Measurements from ENCODE around the gene CYP4A22. TPM values are rescaled to one million over a fixed set of nuclear protein-coding genes. Genes with fewer than 3 reads are reported as not detected.

The CYP4A22 gene
- total and polyA plus RNA-seq, 9 of the 15 experiments (the other 6 are each of a cell fraction or from before 2014, with no cell fraction given) = 0.07 TPM; not detected in 8

DNA sequence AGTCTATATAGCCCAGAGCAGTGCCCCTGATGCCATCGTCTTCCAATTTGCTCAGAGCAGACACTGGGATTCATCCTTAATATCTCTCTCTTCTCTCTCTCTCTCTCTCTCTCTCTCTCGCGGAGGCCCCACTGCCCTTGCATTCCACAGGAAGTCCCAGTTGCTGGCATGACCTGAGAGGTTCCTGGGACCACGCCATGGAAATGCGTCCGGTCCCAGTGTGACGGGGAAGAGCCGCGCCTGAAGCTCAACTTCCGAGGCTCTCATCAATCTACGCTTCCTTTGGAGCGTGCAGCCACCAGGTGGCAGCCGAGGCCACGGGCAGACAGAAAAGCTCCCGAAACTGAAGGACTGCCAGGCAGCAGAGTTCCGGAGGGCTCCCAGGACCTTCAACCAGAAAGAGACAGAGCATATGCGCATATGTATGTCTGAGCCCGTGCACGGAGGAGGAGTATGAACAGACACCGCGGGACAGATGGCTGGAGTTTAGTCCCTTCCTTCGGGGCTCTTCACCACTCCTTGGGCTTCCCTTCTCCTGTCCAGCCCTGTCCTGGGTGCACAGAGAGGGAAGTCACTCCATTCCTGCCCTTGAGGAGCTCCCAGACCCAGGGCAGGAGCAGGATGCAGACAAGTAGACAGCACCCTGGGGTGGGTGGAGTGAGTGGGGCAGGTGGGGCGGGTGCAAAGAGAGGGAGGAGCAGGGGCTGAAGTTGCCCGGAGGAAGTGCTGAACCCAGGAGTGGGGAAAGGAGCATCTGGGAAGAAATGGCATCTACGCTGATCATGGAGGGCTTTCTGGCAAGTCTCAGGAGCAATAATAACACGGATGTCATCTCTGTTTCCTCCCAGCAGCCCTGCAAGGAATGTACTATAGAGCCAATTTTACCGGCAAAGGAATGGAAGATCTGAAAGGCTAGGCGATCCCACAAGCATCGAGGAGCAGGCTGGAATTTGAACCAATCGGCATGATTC is 42.1 kb downstream of the CYP4A22 start (continued):
- TF ChIP-seq RUNX1 (IDR thresholded peaks at IDR 0.05; ENCODE audit: low read depth) = 0 out of 2 replicates have a peak, but pooled peaks have one; percentile 36
- TF ChIP-seq, protein P1, sequence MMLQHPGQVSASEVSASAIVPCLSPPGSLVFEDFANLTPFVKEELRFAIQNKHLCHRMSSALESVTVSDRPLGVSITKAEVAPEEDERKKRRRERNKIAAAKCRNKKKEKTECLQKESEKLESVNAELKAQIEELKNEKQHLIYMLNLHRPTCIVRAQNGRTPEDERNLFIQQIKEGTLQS (IDR thresholded peaks at IDR 0.05) = no peak
- TF ChIP-seq, protein P1 (CRISPR knock-in tag; conservative IDR thresholded peaks at IDR 0.05) = peak; percentile 74; the same call in 1 of the 2 replicates
- TF ChIP-seq, protein P2, sequence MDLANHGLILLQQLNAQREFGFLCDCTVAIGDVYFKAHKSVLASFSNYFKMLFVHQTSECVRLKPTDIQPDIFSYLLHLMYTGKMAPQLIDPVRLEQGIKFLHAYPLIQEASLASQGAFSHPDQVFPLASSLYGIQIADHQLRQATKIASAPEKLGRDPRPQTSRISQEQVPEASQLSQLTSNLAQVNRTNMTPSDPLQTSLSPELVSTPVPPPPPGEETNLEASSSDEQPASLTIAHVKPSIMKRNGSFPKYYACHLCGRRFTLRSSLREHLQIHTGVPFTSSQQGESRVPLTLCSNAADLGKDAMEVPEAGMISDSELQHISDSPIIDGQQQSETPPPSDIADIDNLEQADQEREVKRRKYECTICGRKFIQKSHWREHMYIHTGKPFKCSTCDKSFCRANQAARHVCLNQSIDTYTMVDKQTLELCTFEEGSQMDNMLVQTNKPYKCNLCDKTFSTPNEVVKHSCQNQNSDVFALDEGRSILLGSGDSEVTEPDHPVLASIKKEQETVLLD (IDR thresholded peaks at IDR 0.05) = 0 out of 2 replicates have a peak, but pooled peaks have one; percentile 38
- peak; percentile 98 for TF ChIP-seq XRCC5 (IDR thresholded peaks at IDR 0.05; ENCODE audit: low read depth, low read length)
- TF ChIP-seq TBL1XR1 (IDR thresholded peaks at IDR 0.05; ENCODE audit: low read length in 2 of 2) = peak in 1 of 2 experiments; percentile 96; a peak in 2 of 4 replicates
- TF ChIP-seq, protein P3, sequence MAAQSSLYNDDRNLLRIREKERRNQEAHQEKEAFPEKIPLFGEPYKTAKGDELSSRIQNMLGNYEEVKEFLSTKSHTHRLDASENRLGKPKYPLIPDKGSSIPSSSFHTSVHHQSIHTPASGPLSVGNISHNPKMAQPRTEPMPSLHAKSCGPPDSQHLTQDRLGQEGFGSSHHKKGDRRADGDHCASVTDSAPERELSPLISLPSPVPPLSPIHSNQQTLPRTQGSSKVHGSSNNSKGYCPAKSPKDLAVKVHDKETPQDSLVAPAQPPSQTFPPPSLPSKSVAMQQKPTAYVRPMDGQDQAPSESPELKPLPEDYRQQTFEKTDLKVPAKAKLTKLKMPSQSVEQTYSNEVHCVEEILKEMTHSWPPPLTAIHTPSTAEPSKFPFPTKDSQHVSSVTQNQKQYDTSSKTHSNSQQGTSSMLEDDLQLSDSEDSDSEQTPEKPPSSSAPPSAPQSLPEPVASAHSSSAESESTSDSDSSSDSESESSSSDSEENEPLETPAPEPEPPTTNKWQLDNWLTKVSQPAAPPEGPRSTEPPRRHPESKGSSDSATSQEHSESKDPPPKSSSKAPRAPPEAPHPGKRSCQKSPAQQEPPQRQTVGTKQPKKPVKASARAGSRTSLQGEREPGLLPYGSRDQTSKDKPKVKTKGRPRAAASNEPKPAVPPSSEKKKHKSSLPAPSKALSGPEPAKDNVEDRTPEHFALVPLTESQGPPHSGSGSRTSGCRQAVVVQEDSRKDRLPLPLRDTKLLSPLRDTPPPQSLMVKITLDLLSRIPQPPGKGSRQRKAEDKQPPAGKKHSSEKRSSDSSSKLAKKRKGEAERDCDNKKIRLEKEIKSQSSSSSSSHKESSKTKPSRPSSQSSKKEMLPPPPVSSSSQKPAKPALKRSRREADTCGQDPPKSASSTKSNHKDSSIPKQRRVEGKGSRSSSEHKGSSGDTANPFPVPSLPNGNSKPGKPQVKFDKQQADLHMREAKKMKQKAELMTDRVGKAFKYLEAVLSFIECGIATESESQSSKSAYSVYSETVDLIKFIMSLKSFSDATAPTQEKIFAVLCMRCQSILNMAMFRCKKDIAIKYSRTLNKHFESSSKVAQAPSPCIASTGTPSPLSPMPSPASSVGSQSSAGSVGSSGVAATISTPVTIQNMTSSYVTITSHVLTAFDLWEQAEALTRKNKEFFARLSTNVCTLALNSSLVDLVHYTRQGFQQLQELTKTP (IDR thresholded peaks at IDR 0.05; ENCODE audit: low read depth in 1 of 2, partially characterized antibody in 2 of 2) = peak in 1 of 2 experiments; percentile 91
- peak; percentile 93 for TF ChIP-seq PCBP1 (IDR thresholded peaks at IDR 0.05; ENCODE audit: low read depth, low read length, poor library complexity, severe bottlenecking)
- peak; percentile 63; the same call in 1 of the 2 replicates for TF ChIP-seq ZNF444 (CRISPR knock-in tag; IDR thresholded peaks at IDR 0.05)
- no peak for TF ChIP-seq HDAC3 (IDR thresholded peaks at IDR 0.05; ENCODE audit: borderline replicate concordance, partially characterized antibody)
- TF ChIP-seq CREM (IDR thresholded peaks at IDR 0.05; ENCODE audit: low read depth) = peak; percentile 99
- no peak for TF ChIP-seq ADNP (tag; IDR thresholded peaks at IDR 0.05)
- TF ChIP-seq, protein P4, sequence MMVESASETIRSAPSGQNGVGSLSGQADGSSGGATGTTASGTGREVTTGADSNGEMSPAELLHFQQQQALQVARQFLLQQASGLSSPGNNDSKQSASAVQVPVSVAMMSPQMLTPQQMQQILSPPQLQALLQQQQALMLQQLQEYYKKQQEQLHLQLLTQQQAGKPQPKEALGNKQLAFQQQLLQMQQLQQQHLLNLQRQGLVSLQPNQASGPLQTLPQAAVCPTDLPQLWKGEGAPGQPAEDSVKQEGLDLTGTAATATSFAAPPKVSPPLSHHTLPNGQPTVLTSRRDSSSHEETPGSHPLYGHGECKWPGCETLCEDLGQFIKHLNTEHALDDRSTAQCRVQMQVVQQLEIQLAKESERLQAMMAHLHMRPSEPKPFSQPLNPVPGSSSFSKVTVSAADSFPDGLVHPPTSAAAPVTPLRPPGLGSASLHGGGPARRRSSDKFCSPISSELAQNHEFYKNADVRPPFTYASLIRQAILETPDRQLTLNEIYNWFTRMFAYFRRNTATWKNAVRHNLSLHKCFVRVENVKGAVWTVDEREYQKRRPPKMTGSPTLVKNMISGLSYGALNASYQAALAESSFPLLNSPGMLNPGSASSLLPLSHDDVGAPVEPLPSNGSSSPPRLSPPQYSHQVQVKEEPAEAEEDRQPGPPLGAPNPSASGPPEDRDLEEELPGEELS (CRISPR knock-in tag; IDR thresholded peaks at IDR 0.05; ENCODE audit: borderline replicate concordance) = no peak

Data from K562 (cell line).